GM23248 (cell line): Measurements from ENCODE around the gene TP53I3. TPM values are rescaled to one million over a fixed set of nuclear protein-coding genes. Genes with fewer than 3 reads are reported as not detected.

Experiments used
- DNase-seq: peaks from one replicate; pipeline ENCODE4 v3.0.0-alpha.2; 2015
- H2AFZ ChIP-seq: fragments of 200-600 bp; sonication (generic); 2 replicates; pipeline ENCODE4 v1.6.1; 2016; ENCODE audit warnings: antibody characterized with exemption
- H3F3A ChIP-seq: fragments of 200-600 bp; sonication (generic); 2 replicates; pipeline ENCODE4 v1.6.1; 2016; ENCODE audit warnings: mild to moderate bottlenecking, antibody characterized with exemption, mixed run types; ENCODE audit not compliant: insufficient read depth
- H3K27ac ChIP-seq: fragments of 200-600 bp; sonication (generic); 2 replicates; pipeline ENCODE4 v1.5.1; 2016; ENCODE audit warnings: mild to moderate bottlenecking
- H3K27me3 ChIP-seq: fragments of 200-600 bp; sonication (generic); replicated peaks from 2 replicates; pipeline ENCODE4 v1.6.1; 2016; ENCODE audit warnings: mild to moderate bottlenecking; ENCODE audit not compliant: insufficient read depth
- H3K36me3 ChIP-seq: fragments of 200-600 bp; sonication (generic); 2 replicates; pipeline ENCODE4 v1.6.1; 2016; ENCODE audit warnings: low read depth, mild to moderate bottlenecking
- H3K4me1 ChIP-seq: fragments of 200-600 bp; sonication (generic); 2 replicates; pipeline ENCODE4 v1.6.1; 2016; ENCODE audit warnings: mild to moderate bottlenecking; ENCODE audit not compliant: insufficient read depth
- H3K4me2 ChIP-seq: fragments of 200-600 bp; sonication (generic); one replicate; pipeline ENCODE4 v1.6.1; 2016; ENCODE audit warnings: mild to moderate bottlenecking; ENCODE audit not compliant: unreplicated experiment
- H3K4me3 ChIP-seq: fragments of 200-600 bp; sonication (generic); 2 replicates; pipeline ENCODE4 v1.5.1; 2016; ENCODE audit warnings: mild to moderate bottlenecking
- H3K79me2 ChIP-seq: fragments of 200-600 bp; sonication (generic); 2 replicates; pipeline ENCODE4 v1.6.1; 2016; ENCODE audit warnings: mild to moderate bottlenecking; ENCODE audit not compliant: insufficient read depth
- H3K9ac ChIP-seq: fragments of 200-600 bp; sonication (generic); 2 replicates; pipeline ENCODE4 v1.6.1; 2016; ENCODE audit warnings: mild to moderate bottlenecking
- H3K9me2 ChIP-seq: fragments of 200-600 bp; sonication (generic); 2 replicates; pipeline ENCODE4 v1.6.1; 2016; ENCODE audit warnings: mixed run types, mild to moderate bottlenecking, moderate library complexity; ENCODE audit not compliant: insufficient read depth
- H3K9me3 ChIP-seq: fragments of 200-600 bp; sonication (generic); one replicate; pipeline ENCODE4 v1.6.1; 2017; ENCODE audit warnings: low read depth
- H4K20me1 ChIP-seq: fragments of 200-600 bp; sonication (generic); 2 replicates; pipeline ENCODE4 v1.6.0; 2016; ENCODE audit not compliant: insufficient read depth
- EZH2 ChIP-seq: fragments of 200-600 bp; sonication (generic); IDR thresholded peaks from 2 replicates; pipeline ENCODE4 v1.6.1; 2018; ENCODE audit warnings: antibody characterized with exemption, mild to moderate bottlenecking; ENCODE audit not compliant: insufficient read depth, poor library complexity, severe bottlenecking
- EZH2phosphoT487 ChIP-seq: fragments of 200-600 bp; sonication (generic); IDR thresholded peaks from 2 replicates; pipeline ENCODE4 v1.6.1; 2018; ENCODE audit warnings: antibody characterized with exemption, moderate library complexity, mild to moderate bottlenecking, low read depth; ENCODE audit not compliant: insufficient read depth
- WGBS, 2 experiments: methylation state at CpG; one replicate each; pipeline ENCODE4 v1.1.6; 2015 to 2017; ENCODE audit warnings: low lambda C conversion rate in 2 of 2, low coverage in 1 of 2; ENCODE audit errors: missing lambda C conversion rate in 2 of 2; 5-methylcytosine and 5-hydroxymethylcytosine counted together
- in situ Hi-C: fragments of 300-500 bp; cut with MboI; formaldehyde crosslinking; loops from 2 replicates; pipeline ENCODE4 v1.15.0; 2020
- polyA plus RNA-seq: library from polyadenylated mRNA; unstranded; fragments of >200 nt; fragmentation: Nextera tagmentation; extraction: Ambion mirVana; gene quantifications from 2 replicates; pipeline ENCODE4 v1.2.1, GENCODE V29; 2016
- total RNA-seq: library from RNA; depleted of rRNA; stranded (reverse); fragments of >200 nt; shearing (Covaris generic); gene quantifications from 2 replicates; pipeline ENCODE4 v1.2.3, GENCODE V29; 2014

The TP53I3 gene
- total and polyA plus RNA-seq, 2 experiments from 2014 or later = 76.2 to 81.7 TPM

DNA sequence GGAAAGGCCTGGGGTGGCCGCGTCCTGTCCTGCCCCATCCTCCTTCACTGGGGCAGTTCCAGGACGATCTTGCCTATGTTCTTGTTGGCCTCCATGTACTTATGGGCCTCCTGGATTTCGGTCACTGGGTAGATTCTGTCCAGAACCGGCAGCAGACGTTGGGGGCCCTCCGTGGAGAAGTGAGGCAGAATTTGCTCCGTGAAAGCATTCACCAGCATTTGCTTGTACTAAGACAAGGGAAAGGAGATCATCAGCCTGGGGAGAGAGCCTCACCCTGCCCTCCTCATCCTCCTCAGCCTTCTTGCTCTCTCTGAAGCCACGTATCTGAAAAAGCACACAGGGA, 7.1 kb downstream of the TP53I3 start:
- Histone ChIP-seq H3K27me3 (no peaks in the 10 kb centered on the region), H2AFZ (peak overlapping the region; percentile 88), H3K9me3 (no peaks in the 10 kb centered on the region), H3K4me2 (peak overlapping the region; percentile 65), H3K9ac (peak overlapping the region; percentile 86), H3K36me3 (peaks cover 21% of the 10 kb centered on the region), H3F3A (peaks cover 26% of the 10 kb centered on the region), H3K79me2 (peaks cover 34% of the 10 kb centered on the region), H3K27ac (peak overlapping the region; percentile 68), H4K20me1 (no peaks in the 10 kb centered on the region), H3K9me2 (no peaks in the 10 kb centered on the region), H3K4me1 (peaks cover 8% of the 10 kb centered on the region; the same call in 1 of the 2 replicates), H3K4me3 (peak overlapping the region; percentile 89)
- DNase-seq = no peak
- in situ Hi-C loops = no loop called here
- WGBS, 2 experiments = 10 to 12% methylated on average over 9 of the region's 9 CpGs
- no peak for TF ChIP-seq EZH2
- TF ChIP-seq EZH2phosphoT487 = no peak

DNA sequence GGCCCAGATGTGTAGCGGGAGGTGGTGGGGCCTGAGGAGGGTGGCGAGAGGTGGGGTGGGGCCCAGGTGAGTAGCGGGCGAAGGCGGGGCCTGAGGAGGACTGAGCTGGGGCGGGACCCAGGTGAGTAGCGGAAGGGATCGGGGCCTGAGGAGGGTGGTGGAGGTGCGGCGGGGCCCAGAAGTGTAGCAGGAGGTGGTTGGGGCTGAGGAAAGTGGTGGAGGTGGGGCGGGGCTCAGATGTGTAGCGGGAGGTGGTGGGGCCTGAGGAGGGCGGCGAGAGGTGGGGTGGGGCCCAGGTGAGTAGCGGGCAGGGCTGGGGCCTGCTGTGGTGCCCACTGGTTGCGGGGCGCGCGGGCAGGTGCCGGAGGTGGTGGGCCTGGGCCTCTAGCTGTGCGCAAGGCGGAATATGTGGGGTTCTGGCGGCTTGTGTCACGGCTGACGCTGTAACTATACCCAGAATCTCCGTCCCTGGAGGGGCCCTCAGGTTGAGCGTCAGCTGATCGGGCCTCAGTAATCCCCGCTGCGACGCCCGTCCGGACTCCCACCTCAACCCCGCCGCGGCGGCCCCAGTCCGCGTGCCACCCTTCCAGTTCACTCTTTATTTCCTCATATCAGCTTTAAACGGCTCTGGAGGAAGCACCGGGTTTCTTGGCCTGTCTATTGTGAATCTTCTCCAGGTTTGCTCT, 7.6 kb downstream of the TP53I3 start:
- Histone ChIP-seq H3K79me2 (peaks cover 38% of the 10 kb centered on the region), H3K27ac (peak overlapping the region; percentile 68), H3K9me3 (no peaks in the 10 kb centered on the region), H3K9me2 (no peaks in the 10 kb centered on the region), H3F3A (peaks cover 26% of the 10 kb centered on the region), H4K20me1 (no peaks in the 10 kb centered on the region), H3K36me3 (peaks cover 19% of the 10 kb centered on the region), H3K27me3 (no peaks in the 10 kb centered on the region), H2AFZ (peak overlapping the region; percentile 88), H3K9ac (peak overlapping the region; percentile 86), H3K4me1 (peaks cover 8% of the 10 kb centered on the region; the same call in 1 of the 2 replicates), H3K4me2 (peak overlapping the region; percentile 65), H3K4me3 (peak overlapping the region; percentile 89)
- 3 to 5% methylated on average over 20 to 41 of the region's 41 CpGs for WGBS, 2 experiments
- TF ChIP-seq EZH2phosphoT487 (no peak), EZH2 (no peak)
- DNase-seq = peak; percentile 55
- in situ Hi-C loops = no loop called here

DNA sequence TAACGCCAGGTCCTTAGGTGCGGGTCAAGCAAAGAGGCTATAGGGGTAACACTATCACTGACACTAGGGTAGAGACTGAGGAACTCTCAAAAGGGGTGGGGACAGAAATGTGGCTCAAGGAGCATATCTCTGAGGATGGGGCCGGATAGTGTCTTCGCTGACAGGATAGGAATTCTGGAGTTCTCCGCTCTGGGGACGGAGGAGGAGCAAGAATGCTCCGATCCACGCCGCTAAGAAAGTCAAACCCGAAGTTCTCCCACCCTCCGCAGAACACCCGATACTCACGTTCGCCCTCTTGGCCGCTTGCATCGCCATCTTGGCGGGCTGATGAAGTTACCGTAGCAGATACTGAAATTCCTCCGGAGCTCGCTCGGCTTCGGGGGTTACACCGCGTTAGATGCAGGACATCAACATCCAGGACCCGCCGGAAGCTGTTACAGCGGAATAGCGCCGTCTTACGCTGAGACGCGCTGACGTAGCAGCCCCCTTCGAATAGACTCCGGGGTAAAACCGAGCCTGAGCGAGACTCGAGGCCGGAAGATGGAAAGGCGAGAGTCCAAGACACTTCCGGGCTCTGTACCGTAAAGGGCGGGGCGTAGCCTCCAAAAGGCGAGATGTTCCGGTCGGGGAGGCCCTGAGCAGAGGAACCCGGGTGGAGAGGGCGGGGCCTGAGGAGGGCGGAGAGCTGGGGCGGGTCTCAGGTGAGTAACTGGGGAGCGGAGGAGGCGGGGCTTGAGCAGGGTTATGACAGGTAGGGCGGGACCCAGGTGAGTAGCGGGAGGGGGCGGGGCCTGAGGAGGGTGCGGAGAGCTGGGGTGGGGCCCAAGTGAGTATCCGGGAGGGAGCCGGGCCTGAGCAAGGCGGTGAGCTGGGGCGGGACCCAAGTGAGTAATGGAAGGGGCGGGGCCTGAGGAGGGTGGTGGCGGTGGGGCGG, 8.5 kb downstream of the TP53I3 start, which contains the start of gene SF3B6:
Gene SF3B6 (minus strand): TSS at position 412 of the 934 bp plus-strand sequence. CDS start 97 bp downstream, at position 315.
- H3K36me3 ChIP-seq = peaks cover 19% of the 10 kb centered on the region
- WGBS, 2 experiments = 1% methylated on average over 57 to 64 of the region's 64 CpGs
- H3K4me3 ChIP-seq = peak within 1 kb of the TSS; percentile 89
- H3K27ac ChIP-seq = peak within 1 kb of the TSS; percentile 68
- peak within 1 kb of the TSS; percentile 98 for H3K4me2 ChIP-seq
- H3K79me2 ChIP-seq = peaks cover 47% of the 10 kb centered on the region
- H3K27me3 ChIP-seq = no peaks in the 10 kb centered on the region
- no peaks in the 10 kb centered on the region for H4K20me1 ChIP-seq
- H3K9me3 ChIP-seq = no peaks in the 10 kb centered on the region
- in situ Hi-C loops = no loop called here
- peak; percentile 100 for DNase-seq
- peaks cover 26% of the 10 kb centered on the region for H3F3A ChIP-seq
- no peaks in the 10 kb centered on the region for H3K9me2 ChIP-seq
- TF ChIP-seq EZH2phosphoT487 (no peak), EZH2 (no peak)
- peaks cover 8% of the 10 kb centered on the region; the same call in 1 of the 2 replicates for H3K4me1 ChIP-seq
- H2AFZ ChIP-seq = peak within 1 kb of the TSS; percentile 88
- peak within 1 kb of the TSS; percentile 86 for H3K9ac ChIP-seq

DNA sequence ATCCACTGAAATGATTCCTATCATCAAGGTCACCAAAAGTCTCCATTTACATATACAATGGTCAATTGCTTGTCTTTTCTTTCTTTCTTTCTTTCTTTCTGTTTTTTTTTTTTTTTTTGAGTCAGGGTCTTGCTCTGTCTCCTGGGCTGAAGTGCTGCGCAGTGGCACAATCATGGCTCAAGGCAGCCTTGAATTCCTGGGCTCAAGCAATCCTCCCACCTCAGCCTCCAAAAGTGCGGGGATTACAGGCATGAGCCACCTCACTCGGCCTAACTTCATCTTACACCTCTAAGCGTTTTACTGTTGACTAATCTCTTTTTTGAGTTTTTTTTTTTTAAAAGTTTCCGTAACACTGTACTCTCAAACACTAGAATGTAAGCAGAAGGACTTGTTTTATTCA, 9.4 kb downstream of the TP53I3 start:
- Histone ChIP-seq H3K36me3 (peaks cover 19% of the 10 kb centered on the region), H2AFZ (peak overlapping the region; percentile 88), H3K4me1 (peaks cover 8% of the 10 kb centered on the region; the same call in 1 of the 2 replicates), H3K9me2 (no peaks in the 10 kb centered on the region), H3K9me3 (no peaks in the 10 kb centered on the region), H3K79me2 (peaks cover 56% of the 10 kb centered on the region), H3F3A (peaks cover 26% of the 10 kb centered on the region), H3K4me2 (peak overlapping the region; percentile 98), H3K9ac (peak overlapping the region; percentile 86), H4K20me1 (no peaks in the 10 kb centered on the region), H3K27ac (peak overlapping the region; percentile 68), H3K4me3 (peak overlapping the region; percentile 89), H3K27me3 (no peaks in the 10 kb centered on the region)
- in situ Hi-C loops = no loop called here
- no peak for TF ChIP-seq EZH2phosphoT487
- WGBS, 2 experiments = 55 to 58% methylated on average over 5 of the region's 5 CpGs
- DNase-seq = peak; percentile 32
